Activated CD4-positive, alpha-beta T cell treated with anti-CD3 and anti-CD28 coated beads, Interleukin-2, amount 10 ng/mL, durations not matched to agents 24 days and 14 days (primary cell): Measurements from ENCODE around the gene AGBL4. TPM values are rescaled to one million over a fixed set of nuclear protein-coding genes. Genes with fewer than 3 reads are reported as not detected.
"Not testable (repeated sequence)": the region's sequence is repeated elsewhere in the genome, so short reads cannot be mapped to it uniquely, and the experiment has no call there.

Experiments
- DNase-seq: peaks from one replicate; pipeline ENCODE4 v3.0.0; 2022
- H3K27ac Mint-ChIP-seq: one replicate; pipeline ENCODE4 v1.8.0; 2022; ENCODE audit warnings: mild to moderate bottlenecking, mixed read lengths
- H3K27me3 Mint-ChIP-seq: one replicate; pipeline ENCODE4 v1.8.0; 2022; ENCODE audit warnings: mixed read lengths
- H3K36me3 Mint-ChIP-seq: one replicate; pipeline ENCODE4 v1.8.0; 2022; ENCODE audit warnings: low read depth, mild to moderate bottlenecking, mixed read lengths
- H3K4me1 Mint-ChIP-seq: one replicate; pipeline ENCODE4 v1.8.0; 2021; ENCODE audit warnings: mixed read lengths
- H3K4me3 Mint-ChIP-seq: one replicate; pipeline ENCODE4 v1.8.0; 2022; ENCODE audit warnings: mild to moderate bottlenecking, moderate library complexity, mixed read lengths
- H3K9me3 Mint-ChIP-seq: one replicate; pipeline ENCODE4 v1.8.0; 2021; ENCODE audit warnings: mixed read lengths
- intact Hi-C: fragments of 100-400 bp; cut with micrococcal nuclease; formaldehyde crosslinking; loops from one replicate; pipeline ENCODE4 v1.15.1; 2023
- total RNA-seq: library from RNA; stranded (reverse); gene quantifications from 2 replicates; pipeline ENCODE4 v1.2.3, GENCODE V29; 2022

Gene AGBL4
- total RNA-seq, 1 donor from 2014 or later = not detected

DNA sequence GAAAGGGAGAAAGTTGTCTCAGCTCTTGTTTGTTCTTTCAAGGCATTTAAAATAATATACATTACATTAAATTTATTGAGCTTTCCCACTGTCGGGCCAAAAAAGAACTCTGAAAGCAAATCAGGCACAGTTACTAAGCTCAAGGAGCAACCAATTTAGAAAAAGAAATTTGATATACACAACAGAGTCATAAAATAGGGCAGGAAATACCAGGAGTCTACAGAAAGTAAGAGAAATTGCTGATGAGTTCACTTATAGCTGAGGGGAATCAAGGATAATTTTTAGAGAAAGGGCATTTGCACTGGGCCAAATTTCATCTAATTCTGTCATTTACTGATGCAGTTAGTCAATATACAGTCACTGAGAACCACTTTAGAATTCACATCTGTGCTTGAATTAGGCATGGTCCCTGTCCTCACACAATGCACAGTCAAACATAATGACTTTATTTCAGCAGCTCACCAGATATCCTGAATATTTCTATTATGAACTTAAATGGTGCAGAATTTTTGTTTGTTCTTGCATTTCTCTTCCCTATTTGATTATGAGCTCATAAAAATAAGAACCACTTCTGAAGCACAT lies 997.4 kb downstream of the AGBL4 start:
- no peak overlapping the region for H3K4me3 Mint-ChIP-seq
- no peaks in the 10 kb centered on the region for H3K36me3 Mint-ChIP-seq
- no peak for DNase-seq
- H3K27ac Mint-ChIP-seq = no peak overlapping the region
- H3K4me1 Mint-ChIP-seq = no peaks in the 10 kb centered on the region
- intact Hi-C loops = no loop called here
- H3K27me3 Mint-ChIP-seq = no peaks in the 10 kb centered on the region
- no peaks in the 10 kb centered on the region for H3K9me3 Mint-ChIP-seq

DNA sequence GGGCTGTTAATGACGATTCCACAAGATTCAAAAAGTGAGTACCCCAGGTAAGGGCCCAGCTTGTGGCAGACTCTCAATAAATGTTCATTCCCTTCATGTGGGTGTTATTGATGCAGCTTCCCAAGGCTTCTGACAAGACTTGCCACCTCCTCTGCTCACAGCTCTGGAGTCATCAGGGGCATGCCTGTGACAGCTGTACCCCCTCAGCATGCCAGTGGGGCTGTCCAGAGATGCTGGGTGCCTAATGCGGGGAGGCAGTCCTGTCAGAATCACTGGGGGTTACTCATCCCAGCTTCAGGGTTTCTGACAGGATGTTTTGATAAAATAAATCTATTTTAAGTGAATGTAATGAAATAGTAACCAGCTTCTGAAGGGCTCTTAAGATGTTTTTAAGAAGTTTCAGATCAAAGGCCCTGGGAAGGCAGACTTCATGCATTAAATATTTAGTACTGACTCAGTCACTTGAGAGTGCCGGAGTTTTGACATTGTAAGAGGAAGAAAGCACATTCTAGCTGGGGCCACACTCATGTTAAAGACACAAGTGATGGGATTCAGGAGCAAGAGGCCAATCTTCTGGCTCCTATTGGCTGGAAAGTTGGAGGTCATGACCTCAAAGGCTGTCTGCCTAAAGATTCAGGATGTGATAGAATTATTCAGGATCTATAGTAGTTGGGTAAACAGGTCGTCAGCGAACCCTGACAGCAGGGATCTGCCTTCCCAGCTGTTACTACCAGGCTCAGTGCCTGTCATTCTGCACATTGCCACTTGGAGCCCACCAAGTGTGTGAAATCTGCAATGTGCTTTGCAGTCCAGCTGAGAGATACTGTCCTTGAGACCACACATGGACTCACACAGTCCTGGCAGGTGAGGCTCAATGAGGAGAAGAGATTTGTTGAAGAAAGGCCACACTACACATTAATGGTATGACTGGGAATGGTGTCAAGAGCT lies 1007.5 kb downstream of the AGBL4 start:
- no peaks in the 10 kb centered on the region for H3K4me1 Mint-ChIP-seq
- no peak overlapping the region for H3K27ac Mint-ChIP-seq
- H3K9me3 Mint-ChIP-seq = no peaks in the 10 kb centered on the region
- intact Hi-C loops = no loop called here
- no peaks in the 10 kb centered on the region for H3K36me3 Mint-ChIP-seq
- no peak for DNase-seq
- no peaks in the 10 kb centered on the region for H3K27me3 Mint-ChIP-seq
- H3K4me3 Mint-ChIP-seq = no peak overlapping the region

DNA sequence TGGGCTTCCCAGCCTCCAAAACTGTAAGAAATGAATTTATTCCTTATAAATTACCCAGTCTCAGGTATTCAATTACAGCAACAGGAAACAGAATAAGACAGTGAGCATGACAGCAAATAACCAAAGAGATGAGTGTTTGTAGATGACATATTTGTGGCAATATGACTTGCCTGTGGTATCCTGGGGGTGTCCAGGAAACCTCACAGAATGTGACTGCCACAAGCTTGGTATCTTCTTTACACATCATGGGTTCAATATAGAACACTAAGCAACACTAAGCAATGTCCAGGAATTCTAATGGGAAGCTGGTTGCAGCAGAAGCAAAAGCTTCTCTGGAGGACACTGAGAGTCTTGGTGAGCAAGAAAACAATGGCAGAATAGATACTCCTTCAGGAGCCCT lies 1010.7 kb downstream of the AGBL4 start:
- intact Hi-C loops = no loop called here
- Mint-ChIP-seq H3K4me3 (no peak overlapping the region), H3K27me3 (no peaks in the 10 kb centered on the region), H3K36me3 (no peaks in the 10 kb centered on the region), H3K27ac (no peak overlapping the region), H3K4me1 (no peaks in the 10 kb centered on the region), H3K9me3 (no peaks in the 10 kb centered on the region)
- DNase-seq = no peak

DNA sequence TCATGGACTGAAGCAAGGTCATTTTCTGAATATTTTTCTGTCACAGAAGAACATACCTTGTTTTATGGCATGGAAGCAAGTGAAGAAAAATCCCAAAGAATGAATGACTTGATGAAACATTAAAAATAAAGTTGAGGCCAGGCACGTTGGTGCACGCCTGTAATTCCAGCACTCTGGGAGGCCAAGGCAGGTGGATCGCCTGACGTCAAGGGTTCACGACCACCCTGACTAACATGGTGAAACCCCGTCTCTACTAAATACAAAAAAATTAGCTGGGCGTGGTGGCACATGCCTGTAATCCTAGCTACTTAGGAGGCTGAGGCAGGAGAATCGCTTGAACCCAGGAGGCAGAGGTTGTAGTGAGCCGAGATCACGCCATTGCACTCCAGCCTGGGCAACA lies 1020.8 kb downstream of the AGBL4 start:
- H3K36me3 Mint-ChIP-seq, DNase-seq, H3K4me1 Mint-ChIP-seq, intact Hi-C loops, H3K4me3 Mint-ChIP-seq, H3K27me3 Mint-ChIP-seq, H3K27ac Mint-ChIP-seq, H3K9me3 Mint-ChIP-seq: not testable (repeated sequence)

DNA sequence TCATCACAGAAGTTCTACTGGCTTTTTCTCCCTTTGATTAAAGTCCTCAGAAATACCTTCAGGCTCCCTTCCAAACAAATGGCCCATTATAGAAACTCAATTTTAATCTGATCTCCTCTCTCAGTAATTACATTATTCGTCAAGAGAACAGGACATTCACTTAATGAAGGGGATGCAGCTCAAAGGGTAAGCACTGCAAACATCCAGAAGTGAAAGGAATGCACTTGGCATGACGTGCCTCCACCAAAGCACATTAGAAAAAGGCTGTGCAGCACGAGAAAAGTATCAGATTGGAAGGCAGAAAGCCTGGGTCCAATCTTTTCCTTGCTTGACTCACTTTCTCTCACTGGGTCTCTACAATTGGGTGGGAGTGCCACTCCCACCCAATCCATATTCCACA lies 1024.4 kb downstream of the AGBL4 start:
- Mint-ChIP-seq H3K4me3 (no peak overlapping the region), H3K9me3 (no peaks in the 10 kb centered on the region), H3K4me1 (no peaks in the 10 kb centered on the region), H3K27me3 (no peaks in the 10 kb centered on the region), H3K36me3 (no peaks in the 10 kb centered on the region), H3K27ac (no peak overlapping the region)
- intact Hi-C loops = no loop called here
- DNase-seq = no peak

DNA sequence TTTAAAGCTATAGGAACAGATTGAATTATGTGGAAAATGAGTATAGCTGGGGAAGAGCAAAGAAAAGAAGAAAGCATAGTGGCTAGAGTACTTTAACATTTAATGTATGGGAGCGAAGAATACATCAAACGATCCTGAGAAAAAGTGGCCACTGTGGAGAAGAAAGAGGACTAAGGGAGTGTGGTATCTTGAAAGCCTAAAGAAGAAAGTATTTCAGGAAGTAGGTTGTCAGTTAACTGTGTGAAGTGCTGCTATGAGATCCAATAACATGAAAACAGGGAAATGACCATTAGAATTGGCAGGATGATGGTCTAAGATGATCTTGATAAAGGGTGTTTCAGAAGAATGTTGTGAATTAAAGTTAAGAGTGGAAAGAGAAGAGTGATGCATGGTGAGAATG lies 1027.4 kb downstream of the AGBL4 start:
- DNase-seq = no peak
- Mint-ChIP-seq H3K27me3 (no peaks in the 10 kb centered on the region), H3K27ac (no peak overlapping the region), H3K4me3 (no peak overlapping the region), H3K9me3 (no peaks in the 10 kb centered on the region), H3K36me3 (no peaks in the 10 kb centered on the region), H3K4me1 (no peaks in the 10 kb centered on the region)
- intact Hi-C loops = no loop called here

DNA sequence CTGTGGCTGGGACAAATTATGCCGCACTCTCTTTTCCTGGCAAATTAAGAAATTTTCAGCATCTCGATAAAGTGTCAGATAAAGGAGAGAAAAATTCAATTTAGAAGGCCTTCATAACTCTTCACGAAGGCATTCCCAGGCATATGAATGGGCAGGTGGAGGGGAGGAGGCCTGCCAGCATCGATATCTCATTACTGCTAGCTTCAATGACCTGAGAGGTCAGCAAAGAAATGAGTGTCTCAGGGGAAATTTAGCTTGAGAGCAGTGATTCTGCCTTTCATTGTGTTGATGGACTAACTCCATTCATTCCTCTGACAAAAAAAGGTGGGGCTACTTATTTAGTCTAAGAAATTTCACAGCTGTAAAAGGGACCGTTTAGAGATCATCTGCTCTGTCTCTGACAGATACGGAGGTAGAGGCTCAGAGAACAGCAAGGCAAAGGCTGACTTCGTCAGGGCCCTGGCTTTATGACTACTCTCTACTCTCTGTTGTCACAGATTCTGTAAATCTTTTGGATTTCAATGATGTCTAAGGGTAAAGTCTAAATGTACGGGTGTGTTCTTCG lies 1035.0 kb downstream of the AGBL4 start:
- Mint-ChIP-seq H3K27me3 (no peaks in the 10 kb centered on the region), H3K27ac (no peak overlapping the region), H3K36me3 (no peaks in the 10 kb centered on the region), H3K9me3 (peaks cover 4% of the 10 kb centered on the region), H3K4me3 (no peak overlapping the region), H3K4me1 (no peaks in the 10 kb centered on the region)
- DNase-seq = no peak
- intact Hi-C loops = no loop called here

DNA sequence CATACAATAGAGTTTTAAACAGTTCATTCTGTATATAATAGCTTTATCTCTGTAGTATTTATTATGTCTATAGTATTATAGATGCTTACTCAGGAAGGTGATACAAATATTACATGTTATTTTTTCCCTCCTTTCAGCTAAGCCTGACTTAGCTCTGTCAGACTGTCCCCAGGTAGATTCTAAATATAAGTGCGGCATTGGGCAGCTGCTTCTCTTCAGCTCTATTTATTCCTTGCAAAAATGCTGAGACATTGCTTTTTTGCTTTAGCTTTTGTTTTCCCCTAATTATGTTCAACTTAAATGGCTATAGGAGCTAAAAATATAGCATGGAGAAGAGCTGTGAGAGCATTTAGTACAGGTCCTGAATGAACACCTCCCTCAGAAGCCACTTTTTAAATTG lies 1043.8 kb downstream of the AGBL4 start:
- no peak overlapping the region for H3K4me3 Mint-ChIP-seq
- no peaks in the 10 kb centered on the region for H3K36me3 Mint-ChIP-seq
- intact Hi-C loops = no loop called here
- no peak overlapping the region for H3K27ac Mint-ChIP-seq
- DNase-seq = no peak
- peaks cover 2% of the 10 kb centered on the region for H3K27me3 Mint-ChIP-seq
- H3K4me1 Mint-ChIP-seq = no peaks in the 10 kb centered on the region
- H3K9me3 Mint-ChIP-seq = no peaks in the 10 kb centered on the region

DNA sequence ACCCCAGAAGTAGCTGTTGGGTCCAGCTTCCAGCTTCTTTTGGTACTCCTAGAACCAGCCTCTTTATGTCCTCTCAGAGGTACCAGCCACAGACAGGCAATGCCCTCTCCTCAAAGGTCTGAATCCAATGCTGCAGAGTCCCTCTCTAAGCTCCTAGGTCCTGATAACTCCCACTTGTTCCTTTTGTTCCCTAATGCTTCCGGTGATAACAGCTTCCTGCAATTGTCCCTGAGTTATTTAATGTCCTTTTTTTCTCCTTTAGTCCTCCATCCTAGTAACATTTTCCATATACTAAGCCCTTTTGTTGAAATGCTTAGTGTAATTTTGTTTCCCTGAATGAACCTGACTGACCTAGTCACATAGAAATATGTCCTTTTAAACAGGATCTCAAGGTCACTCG lies 1045.3 kb downstream of the AGBL4 start:
- Mint-ChIP-seq H3K4me3 (no peak overlapping the region), H3K9me3 (no peaks in the 10 kb centered on the region), H3K36me3 (no peaks in the 10 kb centered on the region), H3K4me1 (no peaks in the 10 kb centered on the region), H3K27me3 (peaks cover 2% of the 10 kb centered on the region), H3K27ac (no peak overlapping the region)
- no peak for DNase-seq
- intact Hi-C loops = no loop called here

DNA sequence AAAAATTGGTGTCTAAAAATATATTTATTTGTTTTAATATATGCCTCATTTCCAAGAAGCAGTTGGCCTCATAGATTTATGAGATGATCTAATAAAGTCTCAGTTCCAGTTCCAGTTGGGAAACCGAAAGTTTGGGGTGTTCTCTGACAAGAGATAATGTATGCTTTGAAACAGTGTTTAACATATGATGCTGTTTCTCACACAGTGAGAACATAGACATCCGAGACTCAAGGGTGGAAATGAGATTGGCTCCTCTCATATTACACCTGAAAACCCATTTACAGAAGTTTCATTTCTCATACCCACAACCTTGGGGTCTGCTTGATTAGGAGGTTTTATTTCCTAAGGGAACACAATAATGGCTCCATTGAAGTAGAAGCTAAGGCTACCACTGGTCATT lies 1046.5 kb downstream of the AGBL4 start:
- Mint-ChIP-seq H3K9me3 (no peaks in the 10 kb centered on the region), H3K27ac (no peak overlapping the region), H3K36me3 (no peaks in the 10 kb centered on the region), H3K4me1 (no peaks in the 10 kb centered on the region), H3K4me3 (no peak overlapping the region), H3K27me3 (peaks cover 2% of the 10 kb centered on the region)
- DNase-seq = no peak
- intact Hi-C loops = no loop called here

DNA sequence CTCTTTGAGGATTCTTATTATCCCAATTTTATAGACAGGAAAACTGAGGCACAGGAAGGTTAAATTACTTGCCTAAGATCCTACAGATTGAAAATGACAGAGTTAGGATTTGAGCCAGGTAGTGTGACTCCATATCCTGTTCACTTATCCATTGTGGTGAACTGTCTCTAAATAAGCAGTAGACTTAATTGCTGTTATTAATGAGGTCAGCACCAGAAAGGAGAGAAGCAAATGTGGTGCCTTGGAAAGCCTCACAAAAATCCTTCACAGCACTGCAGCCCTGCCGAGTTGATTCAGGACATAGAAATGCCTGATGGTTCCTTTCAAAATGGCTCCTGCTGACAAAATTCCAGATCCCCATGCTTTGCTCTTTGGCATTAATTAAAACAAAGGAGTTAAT lies 1053.8 kb downstream of the AGBL4 start:
- Mint-ChIP-seq H3K4me3 (no peak overlapping the region), H3K27me3 (peaks cover 3% of the 10 kb centered on the region), H3K9me3 (no peaks in the 10 kb centered on the region), H3K36me3 (no peaks in the 10 kb centered on the region), H3K4me1 (no peaks in the 10 kb centered on the region), H3K27ac (no peak overlapping the region)
- DNase-seq = no peak
- intact Hi-C loops = no loop called here

DNA sequence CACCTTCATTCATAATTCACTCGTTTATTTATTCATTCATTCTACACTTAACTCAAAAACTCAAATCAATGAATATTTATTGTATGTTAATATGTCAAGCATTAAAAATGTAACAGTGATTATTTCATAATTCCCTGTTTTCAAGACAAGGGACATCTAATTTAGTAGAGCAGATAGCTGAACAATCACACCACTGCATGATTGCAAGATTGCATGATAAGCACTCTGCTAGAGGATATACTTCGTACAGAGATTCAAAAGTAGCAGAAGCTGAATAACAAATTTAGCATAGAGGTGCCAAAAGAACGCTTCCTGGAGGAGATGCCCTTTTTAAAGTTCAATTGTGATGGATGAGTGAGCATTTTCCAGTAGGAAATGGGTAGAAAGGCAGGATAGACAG lies 1056.4 kb downstream of the AGBL4 start:
- H3K4me1 Mint-ChIP-seq = no peaks in the 10 kb centered on the region
- no peaks in the 10 kb centered on the region for H3K36me3 Mint-ChIP-seq
- peaks cover 3% of the 10 kb centered on the region for H3K27me3 Mint-ChIP-seq
- H3K27ac Mint-ChIP-seq = no peak overlapping the region
- no peaks in the 10 kb centered on the region for H3K9me3 Mint-ChIP-seq
- no peak for DNase-seq
- no peak overlapping the region for H3K4me3 Mint-ChIP-seq
- intact Hi-C loops = no loop called here

DNA sequence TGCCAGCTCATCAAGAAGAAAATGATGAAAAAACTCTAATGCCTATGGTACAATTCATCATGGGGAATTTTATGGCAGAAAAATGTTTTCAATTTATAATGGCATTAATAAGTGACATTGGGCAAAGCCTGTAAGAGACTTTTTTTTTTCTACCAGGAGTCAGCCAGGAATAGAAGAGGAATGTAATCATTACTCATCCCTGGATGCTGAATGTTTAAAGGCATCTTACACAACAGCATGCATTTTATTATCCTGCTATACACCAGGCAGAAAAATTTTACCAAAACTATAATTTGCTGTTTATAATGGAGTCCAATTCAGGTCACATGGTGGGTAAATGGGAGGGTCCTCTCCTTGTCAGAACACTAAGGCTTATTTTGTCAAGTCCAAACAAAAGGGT lies 1057.2 kb downstream of the AGBL4 start:
- no peaks in the 10 kb centered on the region for H3K36me3 Mint-ChIP-seq
- H3K4me3 Mint-ChIP-seq = no peak overlapping the region
- no peak overlapping the region for H3K27ac Mint-ChIP-seq
- H3K9me3 Mint-ChIP-seq = no peaks in the 10 kb centered on the region
- no peaks in the 10 kb centered on the region for H3K4me1 Mint-ChIP-seq
- intact Hi-C loops = no loop called here
- H3K27me3 Mint-ChIP-seq = peaks cover 3% of the 10 kb centered on the region
- no peak for DNase-seq

DNA sequence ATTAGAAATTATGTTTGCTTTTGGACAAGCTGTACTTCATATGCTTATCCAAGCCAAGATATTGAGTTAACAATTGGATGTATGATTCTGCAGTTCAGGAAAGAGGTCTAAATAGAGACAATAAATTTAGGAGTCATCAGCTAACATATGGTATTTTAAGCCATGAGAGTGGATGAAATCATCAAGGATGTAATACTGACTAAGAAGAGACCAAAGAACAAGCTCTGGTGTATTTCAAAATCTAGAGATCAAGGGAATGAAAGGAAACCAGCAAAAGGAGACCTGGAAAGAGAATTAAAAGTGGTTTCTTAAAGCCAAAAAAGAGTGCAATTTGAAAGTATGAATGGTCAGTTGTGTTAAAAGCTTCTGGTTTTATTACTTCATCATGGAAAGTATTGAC lies 1063.4 kb downstream of the AGBL4 start:
- H3K9me3 Mint-ChIP-seq = no peaks in the 10 kb centered on the region
- no peak overlapping the region for H3K27ac Mint-ChIP-seq
- H3K36me3 Mint-ChIP-seq = no peaks in the 10 kb centered on the region
- H3K4me1 Mint-ChIP-seq = no peaks in the 10 kb centered on the region
- intact Hi-C loops = no loop called here
- no peaks in the 10 kb centered on the region for H3K27me3 Mint-ChIP-seq
- no peak overlapping the region for H3K4me3 Mint-ChIP-seq
- no peak for DNase-seq
